Measurements from ENCODE around the gene RAD52. TPM values are rescaled to one million over a fixed set of nuclear protein-coding genes. Genes with fewer than 3 reads are reported as not detected.
A peak's percentile ranks its signal among the peaks of the same experiment; 100 is the strongest.

RAD52 gene
- total RNA-seq, 1 experiment from 2014 or later = 15.3 TPM

- H3T11ph ChIP-seq (ENCODE audit: low read length) = no peak overlapping the region
- TF ChIP-seq CTCF (conservative IDR thresholded peaks at IDR 0.05) = no peak
- H2BK20ac ChIP-seq (ENCODE audit: low read depth, low read length, poor library complexity, severe bottlenecking) = no peak overlapping the region
- no peaks in the 10 kb centered on the region for H4K20me1 ChIP-seq (ENCODE audit: control insufficient read depth, insufficient read depth, insufficient read length)
- no peak overlapping the region for H2AFZ ChIP-seq (ENCODE audit: low read length)
- no peak overlapping the region for H3K4ac ChIP-seq (ENCODE audit: low read depth, low read length)
- no peak overlapping the region for H4K91ac ChIP-seq (ENCODE audit: insufficient read length, low read depth, low read length)
- H3K4me1 ChIP-seq (ENCODE audit: insufficient read depth, low read length) = no peaks in the 10 kb centered on the region
- H3K79me2 ChIP-seq (ENCODE audit: insufficient read depth, low read length) = no peaks in the 10 kb centered on the region
- no peaks in the 10 kb centered on the region for H3K23me2 ChIP-seq (ENCODE audit: insufficient read length, low read depth, low read length, poor library complexity, severe bottlenecking)
- no peak overlapping the region for H2BK120ac ChIP-seq (ENCODE audit: low read depth, low read length, poor library complexity, severe bottlenecking)
- H3K36me3 Mint-ChIP-seq (ENCODE audit: insufficient read depth in 1 of 3, low read depth in 3 of 3) = peaks cover 9 to 48% (median 37%) of the 10 kb centered on the region in 3 experiments
- no peaks in the 10 kb centered on the region for H3K79me1 ChIP-seq (ENCODE audit: insufficient read depth, low read depth, low read length, poor library complexity, severe bottlenecking)
- H3K9me3 ChIP-seq (ENCODE audit: control insufficient read depth, low read depth, low read length) = no peaks in the 10 kb centered on the region
- no peak overlapping the region for H3K4me3 Mint-ChIP-seq
- no peak overlapping the region for H2BK15ac ChIP-seq (ENCODE audit: low read depth, low read length)
- H4K5ac ChIP-seq (ENCODE audit: insufficient read length, low read depth, low read length) = no peak overlapping the region
- no peak overlapping the region for H3K4me2 ChIP-seq (ENCODE audit: insufficient read depth, insufficient read length, low read length)
- no peak overlapping the region for H2AK5ac ChIP-seq (ENCODE audit: insufficient read length, low read length)
- no peak overlapping the region for H3K23ac ChIP-seq (ENCODE audit: insufficient read length, low read depth, low read length)
- H3K27ac Mint-ChIP-seq = peak overlapping the region in 1 of 3 experiments; percentile 34; a peak in 2 of 7 replicates
- no peaks in the 10 kb centered on the region for H3K27me3 ChIP-seq (ENCODE audit: insufficient read depth, low read length)
- H3K9ac ChIP-seq (ENCODE audit: extremely low read depth, insufficient read length, low read length) = no peak overlapping the region
- H2BK5ac ChIP-seq (ENCODE audit: insufficient read length, low read length) = no peak overlapping the region
- WGBS (ENCODE audit: extremely low coverage, insufficient read length, low lambda C conversion rate) = no CpG with 5 or more reads among the region's 5 CpGs
- no peaks in the 10 kb centered on the region for H3K4me1 Mint-ChIP-seq
- H3K56ac ChIP-seq (ENCODE audit: insufficient read length, low read depth, low read length) = no peak overlapping the region
- H3K9me3 Mint-ChIP-seq = no peaks in the 10 kb centered on the region
- H4K8ac ChIP-seq (replicated peaks; ENCODE audit: insufficient read length, low read depth, low read length) = no peak overlapping the region
- no peak overlapping the region for H3K18ac ChIP-seq (ENCODE audit: insufficient read length, low read depth, low read length)
- H3K14ac ChIP-seq (ENCODE audit: insufficient read depth, low read length) = no peak overlapping the region
- H2BK12ac ChIP-seq (ENCODE audit: insufficient read length, low read depth, low read length) = no peak overlapping the region
- no peak for DNase-seq
- H3K27ac ChIP-seq (ENCODE audit: insufficient read length, low read depth, low read length) = no peak overlapping the region
- H3K27me3 Mint-ChIP-seq (ENCODE audit: low read depth) = no peaks in the 10 kb centered on the region
These were observed 81.6 kb downstream of the RAD52 start for GRCh38 chr12:867905-868304.
